Endometrial microvascular endothelial cells (primary cell): ENCODE measurements around the gene PIK3R5. TPM values are rescaled to one million over a fixed set of nuclear protein-coding genes. Genes with fewer than 3 reads are reported as not detected.

ENCODE experiments used
- in situ Hi-C: cut with HindIII; loops from 2 replicates; pipeline ENCODE4 v1.10.0; 2017; ENCODE audit warnings: low sequenced_read_pairs, low pct_unique_long_range_greater_than_20kb; ENCODE audit errors: inconsistent ontology term
- total RNA-seq: library from RNA; depleted of rRNA; stranded (reverse); fragments of >200 nt; gene quantifications from one replicate; pipeline ENCODE4 v1.2.3, GENCODE V29; 2015; ENCODE audit errors: inconsistent ontology term

Gene PIK3R5
- total RNA-seq, 1 donor from 2014 or later = not detected

DNA sequence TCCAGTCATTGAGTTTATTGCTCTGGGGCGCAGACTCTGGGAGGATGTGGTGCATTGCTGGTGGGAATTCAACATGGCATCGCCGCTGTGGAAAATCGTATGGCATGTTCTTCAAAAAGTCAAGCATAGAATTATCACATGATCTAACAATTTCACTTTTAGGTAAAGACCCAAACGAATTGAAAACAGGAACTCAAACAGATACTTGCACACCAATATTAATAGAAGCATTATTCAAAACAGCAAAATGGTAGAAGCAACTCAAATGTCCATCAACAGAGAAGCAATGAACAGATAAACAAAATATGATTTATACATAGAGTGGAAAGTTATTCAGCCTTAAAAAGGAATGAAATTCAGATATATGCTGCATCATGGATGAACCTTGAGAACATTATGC, 113.9 kb downstream of the PIK3R5 start:
- in situ Hi-C loops = no loop called here

DNA sequence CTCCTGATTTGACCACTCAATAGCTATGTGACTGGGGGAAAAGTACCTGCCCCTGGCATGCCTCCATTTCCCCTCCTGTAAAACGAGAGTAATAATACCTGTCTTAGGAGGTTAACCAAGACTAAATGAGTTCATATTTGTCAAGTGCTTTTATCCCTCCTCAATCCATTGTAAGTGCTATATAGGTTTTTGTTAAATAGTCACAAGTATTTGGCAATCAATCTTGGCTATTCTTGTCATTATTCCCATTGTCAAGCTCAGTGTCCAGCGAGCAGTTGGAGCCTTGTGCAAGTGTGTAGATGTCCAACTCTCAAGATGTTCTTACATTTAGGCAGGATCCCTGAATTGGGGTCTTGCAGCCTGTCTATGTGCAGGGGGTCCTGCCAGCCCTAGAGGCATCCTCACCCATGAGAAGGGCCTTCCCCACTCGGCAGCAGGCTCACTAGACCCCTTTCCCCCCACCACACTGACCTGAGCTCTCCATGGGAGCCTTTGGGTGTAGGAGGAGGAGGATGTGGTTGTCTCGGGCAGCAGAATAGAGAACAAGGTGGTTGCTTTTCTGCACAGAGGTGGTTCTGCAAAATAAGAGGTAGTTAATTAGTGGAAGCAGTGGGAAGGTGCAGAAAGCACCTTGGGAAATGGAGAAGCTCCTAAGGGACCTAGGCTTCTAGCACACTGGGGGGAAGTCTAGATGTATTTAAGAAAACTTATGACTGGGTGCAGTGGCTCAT, 116.0 kb downstream of the PIK3R5 start:
- in situ Hi-C loops = no loop called here

DNA sequence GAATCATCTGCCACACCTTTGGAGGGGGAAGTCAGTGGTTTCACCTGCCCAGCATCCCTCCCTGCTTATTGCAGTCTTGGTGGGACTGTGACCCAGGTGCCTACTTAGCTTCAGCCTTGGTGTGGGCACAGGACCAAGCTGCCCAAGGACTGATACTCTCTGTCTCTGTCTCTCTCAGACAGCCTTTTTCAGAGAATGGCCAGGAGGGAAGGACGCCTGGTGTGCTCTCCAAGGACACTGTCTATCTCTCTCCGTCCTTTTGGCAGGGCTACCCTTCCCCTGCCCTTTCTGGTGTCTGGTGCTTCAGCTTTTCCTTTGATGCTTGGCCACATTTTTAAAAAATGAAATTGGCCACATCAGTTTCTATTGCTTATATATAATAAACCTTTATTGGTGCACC, 117.6 kb downstream of the PIK3R5 start:
- in situ Hi-C loops = no loop called here

DNA sequence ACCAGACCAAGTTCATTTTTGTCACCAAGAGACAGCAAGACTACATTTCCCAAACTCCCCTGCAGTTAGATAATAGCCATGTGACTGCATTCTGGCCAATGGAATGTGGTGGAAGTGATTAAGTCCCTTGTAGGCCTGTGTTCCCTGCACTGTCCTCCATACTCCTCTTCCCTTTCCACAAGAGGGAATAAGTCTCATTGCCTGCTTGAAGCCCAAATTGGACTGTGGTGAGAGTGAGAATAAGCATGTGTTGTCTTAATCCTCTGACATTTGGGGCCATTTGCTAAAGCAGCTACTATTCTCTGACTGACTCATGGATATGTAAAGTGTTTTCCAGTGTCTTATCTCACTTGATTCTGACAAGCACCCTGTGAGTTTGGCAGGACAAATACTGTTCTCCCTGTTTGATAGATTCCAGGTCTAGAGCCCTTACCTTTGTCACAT, 118.7 kb downstream of the PIK3R5 start:
- in situ Hi-C loops = no loop called here

DNA sequence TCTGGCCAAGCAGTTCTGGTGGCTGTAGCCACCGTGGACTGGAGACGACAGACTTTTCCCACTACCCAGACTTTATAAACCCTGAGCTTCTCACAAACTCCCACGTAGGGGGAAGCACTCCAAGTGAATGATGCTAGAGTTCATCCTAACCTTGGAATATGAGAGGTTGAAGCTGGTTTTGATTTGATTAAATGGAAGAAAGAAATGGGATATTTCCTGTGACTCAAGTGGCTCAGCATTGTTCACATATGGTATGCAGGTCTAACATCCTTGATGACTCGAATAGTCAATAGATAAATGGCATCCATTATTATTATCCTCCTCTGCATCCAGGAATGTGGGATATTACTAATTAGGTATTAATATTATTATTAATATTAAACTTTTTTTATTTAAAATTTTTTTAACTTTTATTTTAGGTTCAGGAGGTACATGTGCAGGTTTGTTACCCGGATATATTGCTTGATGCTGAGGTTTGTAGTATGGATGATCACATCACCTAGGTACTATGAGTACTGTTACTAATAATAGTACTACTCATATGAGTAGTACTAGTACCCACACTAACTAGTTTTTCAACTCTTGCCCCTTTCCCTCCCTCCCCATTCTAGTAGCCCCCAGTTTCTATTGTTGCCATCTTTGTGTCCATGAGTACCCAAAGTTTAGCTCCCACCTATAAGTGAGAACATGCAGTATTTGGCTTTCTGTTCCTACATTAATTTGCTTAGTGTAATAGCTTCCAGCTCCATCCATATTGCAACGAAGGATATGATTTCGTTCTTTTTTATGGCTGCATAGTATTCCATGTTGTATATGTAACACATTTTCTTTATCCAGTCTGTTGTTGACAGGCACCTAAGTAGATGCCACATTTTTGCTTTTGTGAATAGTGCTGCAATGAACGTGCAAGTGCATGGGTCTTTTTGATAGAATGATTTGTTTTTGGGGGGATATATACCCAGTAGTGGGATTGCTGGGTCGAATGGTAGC, 121.0 kb downstream of the PIK3R5 start:
- in situ Hi-C loops = no loop called here

DNA sequence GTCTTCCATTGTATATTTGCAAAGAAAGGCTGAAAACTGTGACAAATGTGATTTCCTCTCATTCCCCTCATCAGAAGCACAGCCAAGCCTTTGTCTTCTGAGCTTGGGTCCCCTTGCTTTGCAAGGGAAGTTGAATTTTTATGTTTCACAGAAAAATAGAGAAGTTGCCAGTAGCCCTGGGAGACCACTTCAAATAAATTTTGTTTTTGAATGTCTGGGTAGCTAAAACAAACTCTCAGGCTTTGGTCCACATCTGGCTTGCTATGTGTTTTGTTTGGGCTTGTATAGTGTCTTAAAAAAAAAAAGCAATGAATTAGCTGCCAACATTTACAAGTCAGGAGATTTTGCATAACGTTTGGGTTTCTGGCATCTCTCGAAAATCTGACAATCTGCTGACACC, 122.2 kb downstream of the PIK3R5 start:
- in situ Hi-C loops = no loop called here

DNA sequence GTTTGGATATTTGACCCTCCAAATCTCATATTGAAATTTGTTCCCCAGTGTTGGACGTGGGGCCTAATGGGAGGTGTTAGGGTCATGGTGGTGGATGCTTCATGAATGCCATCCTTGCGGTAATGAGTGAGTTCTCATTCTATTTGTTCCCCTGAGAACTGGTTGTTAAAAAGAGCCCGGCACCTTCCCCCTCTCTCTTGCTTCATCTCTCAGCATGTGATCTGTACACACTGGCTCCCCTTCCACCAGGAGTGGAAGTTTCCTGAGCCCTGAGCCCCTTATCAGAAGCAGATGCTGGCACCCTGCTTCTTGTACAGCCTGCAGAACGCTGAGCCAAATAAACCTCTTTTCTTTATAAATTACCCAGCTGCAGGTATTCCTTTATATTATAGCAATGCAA, 123.7 kb downstream of the PIK3R5 start:
- in situ Hi-C loops = no loop called here

DNA sequence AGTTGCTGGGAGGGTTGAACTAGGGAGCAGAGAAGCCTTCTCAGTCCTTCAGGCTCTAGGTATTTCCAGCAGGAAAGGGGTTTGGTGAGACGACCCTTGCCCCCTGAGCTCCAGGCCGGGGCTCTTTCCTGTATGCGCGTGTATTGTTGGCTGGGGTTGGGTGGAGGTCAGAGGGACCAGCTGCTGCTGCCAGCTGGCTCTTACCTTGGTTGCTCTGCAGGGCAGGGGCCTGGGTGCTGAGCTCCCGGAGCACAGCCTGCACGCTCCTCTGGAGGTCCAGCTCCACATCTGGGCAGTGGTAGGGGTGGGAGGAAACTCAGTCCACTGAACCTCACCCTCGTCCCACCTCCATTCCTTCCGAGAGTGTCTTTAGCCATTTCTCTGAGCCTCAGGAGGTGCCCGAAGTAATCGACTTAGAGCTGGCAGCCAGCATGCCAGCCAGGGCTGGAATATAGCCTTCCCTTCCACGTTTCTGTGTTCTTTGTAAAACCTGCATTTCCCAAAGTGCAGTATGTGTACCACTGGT, 126.0 kb downstream of the PIK3R5 start:
- in situ Hi-C loops = no loop called here

DNA sequence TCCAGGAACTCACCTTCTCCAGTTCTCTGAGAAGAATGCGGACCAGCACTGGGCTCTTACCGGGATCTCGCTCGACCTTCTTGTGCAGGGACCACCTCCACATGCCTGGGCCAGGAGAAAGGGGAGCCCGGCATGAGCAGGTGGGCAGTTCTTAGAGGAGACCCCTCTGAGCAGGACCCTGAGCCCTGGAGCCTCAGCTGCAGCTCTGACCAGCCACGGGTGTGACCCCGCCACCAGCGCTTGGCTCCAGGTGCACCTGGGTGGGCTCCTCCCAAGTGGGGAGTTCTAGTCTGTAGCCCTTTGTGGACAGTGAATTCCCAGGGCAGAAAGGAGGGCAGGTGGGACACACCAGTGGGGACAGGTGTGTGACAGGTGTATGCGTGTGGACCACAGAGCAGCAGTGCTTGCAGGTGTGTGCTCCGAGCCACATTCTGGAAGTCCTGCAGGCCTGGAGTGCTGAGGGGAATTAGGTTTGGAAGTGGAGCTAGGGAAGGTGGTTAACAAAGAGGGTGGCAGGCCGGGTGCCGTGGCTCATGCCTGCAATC, 126.9 kb downstream of the PIK3R5 start:
- in situ Hi-C loops = no loop called here

DNA sequence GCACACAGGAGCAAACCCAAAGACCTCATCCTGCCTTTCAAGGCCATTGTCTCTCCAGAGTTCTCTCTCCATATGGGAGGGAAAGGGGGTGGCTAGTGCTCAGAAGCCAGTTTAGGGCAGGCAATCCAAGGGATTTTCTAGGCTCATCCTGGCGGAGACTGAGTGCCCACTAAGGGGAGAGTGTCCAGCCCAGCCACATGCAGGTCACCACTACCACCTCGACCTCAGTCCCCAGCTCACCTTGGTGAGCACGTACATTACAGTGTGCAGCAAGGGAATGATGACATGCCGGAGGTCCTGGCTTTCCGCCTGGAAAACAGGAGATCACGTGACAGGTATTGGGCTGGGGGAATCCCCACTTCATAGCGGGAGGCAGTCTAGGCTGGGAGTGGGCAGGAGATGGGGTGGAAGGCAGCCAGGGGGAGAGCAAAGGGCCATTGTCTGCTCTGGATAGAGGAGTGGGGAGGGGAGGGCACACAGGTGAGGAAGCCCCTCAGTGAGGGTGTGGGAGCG, 127.9 kb downstream of the PIK3R5 start:
- in situ Hi-C loops = no loop called here

DNA sequence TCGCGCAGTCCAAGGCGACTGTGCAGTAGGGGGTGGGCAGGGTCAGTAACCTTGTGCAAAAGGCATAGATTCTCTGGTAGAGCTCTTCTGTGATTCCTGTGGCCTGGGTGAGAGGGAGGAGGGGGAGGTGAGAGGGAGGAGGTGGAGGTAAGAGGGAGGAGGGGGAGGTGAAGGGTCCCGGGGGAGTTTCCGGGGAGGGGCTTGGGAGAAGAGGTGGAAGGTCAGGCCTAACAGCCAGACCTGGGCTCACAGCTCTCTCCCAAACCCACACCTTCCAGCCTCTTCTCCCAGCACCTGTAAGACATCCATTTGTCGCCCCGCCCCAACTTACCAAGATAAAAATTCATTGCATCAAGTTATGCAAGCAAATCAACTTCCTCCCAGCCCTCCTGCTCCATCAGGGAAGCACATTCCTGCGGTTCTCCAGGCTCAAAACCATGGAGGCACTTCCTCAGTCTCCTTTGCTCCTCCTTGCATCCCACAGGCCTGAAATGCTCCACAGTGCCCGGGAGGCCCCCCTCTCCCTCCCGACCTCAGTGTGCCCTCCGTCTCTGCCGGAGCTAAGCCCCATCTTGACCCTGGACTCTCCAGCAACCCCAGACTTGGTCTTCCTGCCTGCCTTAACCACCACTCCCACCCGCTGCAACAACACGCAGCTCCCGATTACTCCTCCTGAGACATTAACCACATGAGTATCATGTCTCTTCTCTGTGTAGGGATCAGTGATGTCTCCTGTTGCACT, 128.5 kb downstream of the PIK3R5 start:
- in situ Hi-C loops = no loop called here

DNA sequence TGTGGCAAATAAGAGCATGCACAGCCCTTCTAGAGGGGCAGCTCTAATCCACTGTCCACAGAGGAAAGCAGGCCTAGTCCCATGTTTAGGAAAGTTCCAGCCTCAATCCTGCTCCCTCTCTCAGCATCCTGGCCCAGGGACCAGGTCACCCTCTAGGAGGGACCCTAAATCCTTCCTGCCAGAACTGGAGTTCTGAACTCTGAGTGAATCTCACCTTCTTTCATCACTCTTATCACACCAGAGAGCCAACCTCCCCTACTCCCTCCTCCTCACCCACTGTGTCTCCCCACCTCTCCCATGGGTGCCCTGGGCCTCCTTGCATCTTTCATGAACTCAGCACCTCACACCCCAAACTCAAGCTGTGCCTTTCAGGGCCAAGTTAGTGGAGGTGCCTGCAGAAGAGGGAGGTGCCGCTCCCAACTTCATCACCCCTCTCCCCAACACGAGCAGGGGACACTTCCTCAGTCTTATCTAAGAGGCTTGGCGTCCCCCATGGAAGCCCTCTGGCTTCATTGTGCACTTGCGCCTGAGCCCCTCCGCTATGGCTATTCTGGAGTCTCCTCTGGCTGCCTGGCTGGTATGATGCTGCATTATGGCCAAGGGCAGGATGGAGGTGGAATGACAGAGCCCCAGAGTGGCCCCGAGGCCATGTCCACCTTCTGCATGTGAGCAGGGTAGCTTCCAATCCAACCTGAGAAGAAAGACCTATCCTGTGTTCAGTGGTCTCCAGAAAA, 129.7 kb downstream of the PIK3R5 start:
- in situ Hi-C loops = no loop called here

DNA sequence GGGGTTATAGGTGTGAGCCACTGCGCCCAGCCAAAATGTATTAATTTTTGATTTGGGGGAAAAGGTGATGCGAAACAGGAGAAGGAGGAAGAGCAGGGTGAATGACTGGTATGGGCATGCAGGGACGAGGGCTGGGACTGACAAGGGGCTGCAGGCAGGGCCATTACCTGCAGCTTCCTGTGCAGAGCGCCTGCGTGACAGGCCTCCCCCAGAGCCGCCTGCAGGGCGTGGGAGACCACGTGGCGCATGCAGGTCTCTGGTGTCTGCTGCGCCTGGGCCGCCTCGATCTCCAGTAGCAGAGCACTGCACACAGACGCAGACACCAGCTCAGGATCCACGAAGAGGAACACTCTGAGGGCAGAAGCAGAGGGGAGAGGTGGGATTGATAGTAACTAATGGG, 130.4 kb downstream of the PIK3R5 start:
- in situ Hi-C loops = no loop called here

DNA sequence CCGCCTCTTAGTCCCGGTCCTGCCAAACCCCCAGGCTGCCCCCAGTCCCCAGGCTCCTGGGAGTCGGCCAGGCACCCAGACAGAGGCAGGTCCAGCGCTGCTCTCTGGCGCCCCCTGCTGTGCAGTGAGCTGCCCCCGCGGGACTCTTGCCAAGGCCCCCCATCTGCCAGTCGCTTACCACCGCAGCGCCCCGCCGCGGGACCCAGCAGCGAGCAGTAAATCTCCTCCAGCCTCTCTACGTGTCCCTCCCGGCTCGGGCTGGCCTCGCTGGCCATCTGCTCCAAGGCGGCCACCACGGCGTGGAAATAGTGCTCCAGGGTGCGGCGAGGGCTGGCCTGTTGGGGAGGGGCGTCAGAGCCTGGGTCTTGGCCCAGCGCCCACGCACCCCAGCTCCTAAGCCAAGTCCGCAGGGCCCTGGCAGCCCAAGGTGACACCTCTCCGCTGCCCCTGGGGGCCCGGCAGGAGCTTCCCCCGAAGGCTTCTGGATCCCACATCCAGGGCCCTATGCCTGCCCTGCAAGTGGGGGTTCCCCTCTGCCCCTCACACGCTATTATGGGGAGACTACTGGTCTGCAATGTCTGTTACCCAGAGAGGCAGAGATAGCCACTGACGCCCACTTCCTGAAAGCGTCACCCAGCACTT, 132.7 kb downstream of the PIK3R5 start:
- in situ Hi-C loops = no loop called here

DNA sequence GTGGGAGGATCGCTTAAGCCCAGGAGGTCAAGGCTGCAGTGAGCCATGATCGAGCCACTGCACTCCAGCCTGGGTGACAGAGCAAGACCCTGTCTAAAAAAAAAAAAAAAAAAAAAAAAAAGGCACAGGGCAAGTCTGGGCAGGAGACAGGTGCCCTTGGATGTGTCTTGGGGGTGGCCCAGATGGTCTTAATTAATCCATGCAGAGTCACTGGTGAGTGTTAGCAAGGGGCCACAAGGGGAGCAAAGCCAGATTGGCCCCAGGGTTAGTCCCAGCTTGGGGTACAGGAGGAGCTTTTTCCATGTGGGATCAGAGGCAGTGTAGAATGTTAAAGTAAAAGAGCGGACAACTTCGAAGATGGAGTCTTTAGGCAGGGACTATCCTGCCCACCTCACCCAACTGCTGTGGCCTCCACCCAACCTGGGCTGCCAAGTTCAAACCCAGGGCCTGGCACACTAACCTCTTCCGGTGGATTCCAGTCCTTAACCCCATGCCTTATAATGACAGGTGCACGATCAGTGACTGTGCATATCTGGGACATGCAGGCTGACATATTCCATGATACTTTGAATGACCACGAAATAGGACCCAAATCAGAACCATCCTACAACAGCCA, 134.2 kb downstream of the PIK3R5 start:
- in situ Hi-C loops = no loop called here

DNA sequence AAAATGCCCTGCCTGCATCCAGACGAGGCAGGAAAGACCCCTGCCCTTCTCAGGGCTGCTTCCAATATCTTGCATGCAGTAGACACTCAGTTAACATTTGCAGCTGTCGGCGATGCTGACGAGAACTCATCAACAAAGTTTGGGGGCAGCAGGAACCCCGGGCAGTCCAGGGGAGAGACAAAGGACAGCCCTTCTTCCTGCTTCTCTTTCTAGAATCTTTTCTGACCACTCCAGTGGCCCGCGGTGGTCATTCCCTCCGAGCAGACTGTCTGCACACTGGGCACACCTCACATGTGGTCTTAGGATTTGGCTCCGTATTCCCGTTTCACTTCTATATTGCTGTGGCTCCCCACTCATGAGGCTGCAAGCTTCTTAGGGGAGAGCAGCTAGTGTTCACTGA, 135.4 kb downstream of the PIK3R5 start:
- in situ Hi-C loops = no loop called here
